ENCODE data around the gene TSSC4. TPM values are rescaled to one million over a fixed set of nuclear protein-coding genes. Genes with fewer than 3 reads are reported as not detected.

Gene TSSC4
- total and polyA plus RNA-seq, 2 of the 13 experiments (the other 11 are each of a cell fraction or from before 2014, with no cell fraction given) = 16.2 to 58.6 TPM

DNA sequence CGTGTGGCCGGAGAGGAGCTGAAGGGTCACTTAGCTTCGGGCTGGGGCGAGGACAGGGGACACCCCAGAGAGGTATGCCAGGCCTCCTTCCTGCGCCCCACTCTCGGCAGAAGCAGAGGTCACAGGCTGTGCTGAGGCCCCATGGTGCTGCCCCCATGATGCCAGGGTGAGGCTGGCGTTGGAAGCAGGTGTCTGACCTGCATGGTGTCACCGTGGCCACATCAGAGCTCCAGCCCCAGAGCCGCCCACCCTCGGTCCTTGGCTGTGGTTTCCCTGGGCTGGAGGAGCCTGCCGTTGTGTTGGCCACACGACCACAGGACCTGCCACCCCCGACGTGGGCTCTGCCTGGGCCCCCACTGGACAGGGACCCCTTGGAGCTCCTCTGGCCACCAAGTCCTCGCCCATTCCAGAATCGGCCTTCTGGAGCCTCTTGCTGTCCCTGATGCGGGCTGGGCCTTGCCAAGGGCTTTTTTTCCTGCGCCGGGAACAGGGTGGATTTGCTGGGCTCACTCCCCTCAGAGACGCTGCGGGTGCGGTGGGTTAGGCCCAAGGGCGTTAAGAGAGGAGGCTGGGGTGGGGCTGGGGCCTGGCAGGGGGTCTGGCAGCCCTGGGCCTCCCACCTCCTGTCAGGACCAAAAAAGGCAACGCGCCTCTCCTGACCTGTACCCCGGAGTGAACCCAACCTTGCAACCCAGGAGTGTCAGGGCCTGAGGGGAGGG, 8.2 kb upstream of the TSSC4 start (continued):
- TF ChIP-seq ZNF230 (CRISPR knock-in tag; IDR thresholded peaks at IDR 0.05) = no peak

DNA sequence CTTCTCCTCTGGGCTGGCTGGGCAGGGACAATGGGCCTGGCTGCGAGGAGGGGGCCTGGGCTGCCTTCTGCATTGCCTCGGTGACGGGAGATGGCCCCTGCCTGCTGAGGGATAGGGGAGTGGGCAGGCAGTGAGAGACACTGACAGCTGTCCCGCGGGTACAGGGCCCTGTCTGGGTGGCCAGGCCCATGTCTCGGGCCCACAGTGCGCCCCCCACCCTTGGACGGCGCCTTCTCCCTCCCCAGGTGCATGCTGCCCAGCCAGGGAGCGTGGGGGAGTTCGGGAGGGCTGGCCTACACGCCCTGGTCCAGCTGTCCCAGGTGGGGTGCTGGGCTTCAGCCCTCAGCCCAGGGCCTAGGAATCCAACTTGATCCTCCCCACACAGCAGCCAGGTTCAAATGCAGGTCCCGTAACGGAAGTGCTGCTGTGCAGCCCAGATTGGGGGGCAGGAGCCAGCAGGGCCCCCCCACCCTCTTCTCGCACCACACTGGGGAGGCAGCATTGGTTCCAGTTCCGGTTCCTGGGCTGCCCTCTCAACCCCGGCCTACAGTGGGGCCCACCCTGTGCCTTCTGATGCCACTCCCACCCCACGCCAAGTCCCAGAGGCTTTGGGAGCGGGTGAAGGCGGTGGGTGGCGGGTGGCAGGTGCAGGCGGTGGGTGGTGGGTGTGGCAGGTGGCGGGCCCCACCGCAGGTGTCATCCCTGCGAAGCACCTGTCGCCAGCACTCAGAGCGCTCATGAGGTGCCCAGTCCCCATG, 7.3 kb upstream of the TSSC4 start:
- Histone ChIP-seq H3K79me2 (ENCODE audit: insufficient read depth, low read length) (no peaks in the 10 kb centered on the region), H3K9me3 (ENCODE audit: low read length) (no peaks in the 10 kb centered on the region), H4K20me1 (ENCODE audit: insufficient read depth, low read length) (no peaks in the 10 kb centered on the region), H2AFZ (ENCODE audit: low read length) (no peak overlapping the region), H3K9ac (ENCODE audit: insufficient read depth, low read depth, low read length) (no peak overlapping the region), H3K4me2 (ENCODE audit: low read depth, low read length) (no peak overlapping the region), H3K4me3 (replicated peaks in 1 of 3; ENCODE audit: insufficient read depth in 1 of 3, low read depth in 2 of 3, low read length in 3 of 3) (no peak overlapping the region), H3K36me3 (replicated peaks in 1 of 2; ENCODE audit: control insufficient read depth in 1 of 2, insufficient read depth in 2 of 2, low read length in 2 of 2) (no peaks in the 10 kb centered on the region), H3K27me3 (ENCODE audit: control insufficient read depth in 1 of 2, insufficient read depth in 2 of 2, low read length in 2 of 2) (peaks cover 8 to 38% of the 10 kb centered on the region in 2 experiments; a peak in 4 of 5 replicates), H3K27ac (ENCODE audit: extremely low read length, insufficient read depth, low read length) (no peak overlapping the region), H3K4me1 (ENCODE audit: insufficient read depth, low read length) (no peaks in the 10 kb centered on the region)
- no peak for TF ChIP-seq SRSF9 (IDR thresholded peaks at IDR 0.05; ENCODE audit: borderline replicate concordance, insufficient read depth, low read depth, low read length, poor library complexity, severe bottlenecking)
- TF ChIP-seq, protein P1, sequence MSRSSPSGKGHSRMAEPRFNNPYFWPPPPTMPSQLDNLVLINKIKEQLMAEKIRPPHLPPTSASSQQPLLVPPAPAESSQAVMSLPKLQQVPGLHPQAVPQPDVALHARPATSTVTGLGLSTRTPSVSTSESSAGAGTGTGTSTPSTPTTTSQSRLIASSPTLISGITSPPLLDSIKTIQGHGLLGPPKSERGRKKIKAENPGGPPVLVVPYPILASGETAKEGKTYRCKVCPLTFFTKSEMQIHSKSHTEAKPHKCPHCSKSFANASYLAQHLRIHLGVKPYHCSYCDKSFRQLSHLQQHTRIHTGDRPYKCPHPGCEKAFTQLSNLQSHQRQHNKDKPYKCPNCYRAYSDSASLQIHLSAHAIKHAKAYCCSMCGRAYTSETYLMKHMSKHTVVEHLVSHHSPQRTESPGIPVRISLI (CRISPR knock-in tag; IDR thresholded peaks at IDR 0.05; ENCODE audit: borderline replicate concordance) = no peak
- TF ChIP-seq, protein P2, sequence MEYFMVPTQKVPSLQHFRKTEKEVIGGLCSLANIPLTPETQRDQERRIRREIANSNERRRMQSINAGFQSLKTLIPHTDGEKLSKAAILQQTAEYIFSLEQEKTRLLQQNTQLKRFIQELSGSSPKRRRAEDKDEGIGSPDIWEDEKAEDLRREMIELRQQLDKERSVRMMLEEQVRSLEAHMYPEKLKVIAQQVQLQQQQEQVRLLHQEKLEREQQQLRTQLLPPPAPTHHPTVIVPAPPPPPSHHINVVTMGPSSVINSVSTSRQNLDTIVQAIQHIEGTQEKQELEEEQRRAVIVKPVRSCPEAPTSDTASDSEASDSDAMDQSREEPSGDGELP (IDR thresholded peaks at IDR 0.05; ENCODE audit: borderline replicate concordance, low read depth) = no peak
- ATAC-seq (no peak), FAIRE-seq (no peak), DNase-seq (ENCODE audit: low spot score) (no peak)
- intact Hi-C loops (cut with micrococcal nuclease; ENCODE audit: unreplicated experiment) (no loop called here), in situ Hi-C loops (cut with HindIII; ENCODE audit: extremely low pct_ligation_motif_present, low pct_unique_long_range_greater_than_20kb) (no loop called here)
- ChIA-PET POLR2A (no interaction called here), CTCF (ENCODE audit: low intra/inter-chr PET ratio, low total read pairs) (no interaction called here)
- BruUV-seq (replicated peaks) = no TSS peak
- 70% methylated on average over 2 of the region's 27 CpGs for WGBS (ENCODE audit: low lambda C conversion rate)

Measured in HepG2 (cell line).